WTC11 (cell line): ENCODE results near the gene ZMIZ1. TPM values are rescaled to one million over a fixed set of nuclear protein-coding genes. Genes with fewer than 3 reads are reported as not detected.

ENCODE experiments used
- ATAC-seq: fragments of 200-7000 bp; cut with Tn5 transposase; 2 replicates; pipeline ENCODE4 v1.10.0; 2021; ENCODE audit warnings: mild to moderate bottlenecking, moderate library complexity
- CTCF ChIA-PET: fragments of 300-600 bp; sonication (Branson Sonifier 250); formaldehyde crosslinking; loops from one replicate; lab custom pipeline; 2021; ENCODE audit warnings: antibody characterized with exemption; lab: Charles Lee
- POLR2A ChIA-PET: fragments of 350-600 bp; sonication (Branson Sonifier 250); formaldehyde crosslinking; loops from one replicate; lab custom pipeline; 2021; ENCODE audit warnings: antibody characterized with exemption; lab: Charles Lee
- DNase-seq: peaks from one replicate; pipeline ENCODE4 v3.0.0; 2021; ENCODE audit warnings: low spot score
- H3K27ac Mint-ChIP-seq: 2 replicates; pipeline ENCODE4 v1.8.0; 2021; ENCODE audit warnings: mixed read lengths
- H3K27me3 Mint-ChIP-seq: 2 replicates; pipeline ENCODE4 v1.8.0; 2021; ENCODE audit warnings: low read depth, mild to moderate bottlenecking, moderate library complexity, mixed read lengths
- H3K36me3 Mint-ChIP-seq: 2 replicates; pipeline ENCODE4 v1.8.0; 2021; ENCODE audit warnings: mixed read lengths
- H3K4me1 Mint-ChIP-seq: 2 replicates; pipeline ENCODE4 v1.8.0; 2022; ENCODE audit warnings: mixed read lengths
- H3K4me3 Mint-ChIP-seq: 2 replicates; pipeline ENCODE4 v1.8.0; 2021; ENCODE audit warnings: mild to moderate bottlenecking, moderate library complexity, mixed read lengths
- H3K9me3 Mint-ChIP-seq: 2 replicates; pipeline ENCODE4 v1.8.0; 2021; ENCODE audit warnings: mixed read lengths
- ATF2 ChIP-seq: sonication (generic); formaldehyde crosslinking; IDR thresholded peaks from 2 replicates; pipeline ENCODE4 v1.8.1; 2022; ENCODE audit warnings: low read depth, missing genetic modification reagents, borderline replicate concordance
- ERG ChIP-seq: fragments of 250-450 bp; sonication (Bioruptor Pico); IDR thresholded peaks from 2 replicates; pipeline ENCODE4 v1.8.0; 2021; ENCODE audit warnings: mild to moderate bottlenecking
- FOXK1 ChIP-seq: sonication (generic); formaldehyde crosslinking; IDR thresholded peaks from 2 replicates; pipeline ENCODE4 v1.8.0; 2022; ENCODE audit warnings: mild to moderate bottlenecking, moderate library complexity, missing genetic modification reagents
- FOXP4 ChIP-seq: sonication (generic); formaldehyde crosslinking; IDR thresholded peaks from 2 replicates; pipeline ENCODE4 v1.8.0; 2022; ENCODE audit warnings: mild to moderate bottlenecking, missing genetic modification reagents
- GTF2I ChIP-seq: fragments of 250-450 bp; sonication (Bioruptor Pico); conservative IDR thresholded peaks from 2 replicates; pipeline ENCODE4 v1.4.0; 2021; ENCODE audit warnings: mild to moderate bottlenecking
- KAT7 ChIP-seq: sonication (generic); formaldehyde crosslinking; IDR thresholded peaks from 2 replicates; pipeline ENCODE4 v1.8.1; 2023; ENCODE audit warnings: missing genetic modification reagents, mild to moderate bottlenecking, borderline replicate concordance
- NFYB ChIP-seq: sonication (generic); formaldehyde crosslinking; conservative IDR thresholded peaks from 2 replicates; pipeline ENCODE4 v1.8.0; 2022; ENCODE audit warnings: low read depth, missing genetic modification reagents
- RELA ChIP-seq: sonication (generic); formaldehyde crosslinking; IDR thresholded peaks from 2 replicates; pipeline ENCODE4 v1.8.1; 2022; ENCODE audit warnings: missing genetic modification reagents, mild to moderate bottlenecking, borderline replicate concordance
- SMAD4 ChIP-seq: sonication (generic); formaldehyde crosslinking; IDR thresholded peaks from 2 replicates; pipeline ENCODE4 v1.8.0; 2022; ENCODE audit warnings: mild to moderate bottlenecking, missing genetic modification reagents
- SOX15 ChIP-seq: fragments of 250-450 bp; sonication (Bioruptor Pico); IDR thresholded peaks from 2 replicates; pipeline ENCODE4 v1.9.0; 2021; ENCODE audit warnings: mild to moderate bottlenecking
- TCF7 ChIP-seq: sonication (generic); formaldehyde crosslinking; IDR thresholded peaks from 2 replicates; pipeline ENCODE4 v1.8.0; 2022; ENCODE audit warnings: mild to moderate bottlenecking, low read depth, missing genetic modification reagents, moderate library complexity
- USF1 ChIP-seq: sonication (generic); formaldehyde crosslinking; IDR thresholded peaks from 2 replicates; pipeline ENCODE4 v1.8.0; 2022; ENCODE audit warnings: mild to moderate bottlenecking, missing genetic modification reagents
- USF2 ChIP-seq: sonication (generic); formaldehyde crosslinking; IDR thresholded peaks from 2 replicates; pipeline ENCODE4 v1.8.1; 2023; ENCODE audit warnings: mild to moderate bottlenecking, missing genetic modification reagents, moderate library complexity
- ZNF121 ChIP-seq: sonication (generic); formaldehyde crosslinking; IDR thresholded peaks from 2 replicates; pipeline ENCODE4 v1.8.0; 2023; ENCODE audit warnings: missing genetic modification reagents
- ZNF232 ChIP-seq: sonication (generic); formaldehyde crosslinking; IDR thresholded peaks from 2 replicates; pipeline ENCODE4 v1.8.0; 2022; ENCODE audit warnings: mild to moderate bottlenecking, missing genetic modification reagents
- ZNF425 ChIP-seq: fragments of 250-450 bp; sonication (Bioruptor Pico); conservative IDR thresholded peaks from 2 replicates; pipeline ENCODE4 v1.9.0; 2021; ENCODE audit warnings: mild to moderate bottlenecking
- total RNA-seq: library from RNA; stranded (reverse); gene quantifications from 3 replicates; pipeline ENCODE4 v1.2.3, GENCODE V29; 2021
- TF ChIP-seq, protein P1 (sequence below): fragments of 250-450 bp; sonication (Bioruptor Pico); IDR thresholded peaks from 2 replicates; pipeline ENCODE4 v2.1.2; 2022; ENCODE audit warnings: mild to moderate bottlenecking, moderate library complexity
- TF ChIP-seq, protein P2 (sequence below): sonication (generic); formaldehyde crosslinking; IDR thresholded peaks from 2 replicates; pipeline ENCODE4 v1.8.0; 2022; ENCODE audit warnings: mild to moderate bottlenecking, missing genetic modification reagents
- TF ChIP-seq, protein P3 (sequence below): fragments of 250-450 bp; sonication (Bioruptor Pico); IDR thresholded peaks from 2 replicates; pipeline ENCODE4 v1.9.0; 2021; ENCODE audit warnings: mild to moderate bottlenecking
- TF ChIP-seq, protein P4 (sequence below): sonication (generic); formaldehyde crosslinking; IDR thresholded peaks from 2 replicates; pipeline ENCODE4 v1.8.1; 2023; ENCODE audit warnings: mild to moderate bottlenecking, missing genetic modification reagents

The ZMIZ1 gene
- total RNA-seq, 1 experiment from 2014 or later = 44.4 TPM

GRCh38 chr10:79272353-79272752 lies 203.6 kb downstream of the ZMIZ1 start (continued):
- TF ChIP-seq NFYB (CRISPR knock-in tag) = no peak
- TF ChIP-seq, protein P1, sequence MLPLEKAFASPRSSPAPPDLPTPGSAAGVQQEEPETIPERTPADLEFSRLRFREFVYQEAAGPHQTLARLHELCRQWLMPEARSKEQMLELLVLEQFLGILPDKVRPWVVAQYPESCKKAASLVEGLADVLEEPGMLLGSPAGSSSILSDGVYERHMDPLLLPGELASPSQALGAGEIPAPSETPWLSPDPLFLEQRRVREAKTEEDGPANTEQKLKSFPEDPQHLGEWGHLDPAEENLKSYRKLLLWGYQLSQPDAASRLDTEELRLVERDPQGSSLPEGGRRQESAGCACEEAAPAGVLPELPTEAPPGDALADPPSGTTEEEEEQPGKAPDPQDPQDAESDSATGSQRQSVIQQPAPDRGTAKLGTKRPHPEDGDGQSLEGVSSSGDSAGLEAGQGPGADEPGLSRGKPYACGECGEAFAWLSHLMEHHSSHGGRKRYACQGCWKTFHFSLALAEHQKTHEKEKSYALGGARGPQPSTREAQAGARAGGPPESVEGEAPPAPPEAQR (CRISPR knock-in tag) = no peak
- no peak for TF ChIP-seq SMAD4 (CRISPR knock-in tag)
- TF ChIP-seq USF2 = no peak
- TF ChIP-seq ERG (CRISPR knock-in tag) = no peak
- no peak for TF ChIP-seq FOXP4 (CRISPR knock-in tag)
- no peak for TF ChIP-seq SOX15 (CRISPR knock-in tag)
- TF ChIP-seq, protein P2, sequence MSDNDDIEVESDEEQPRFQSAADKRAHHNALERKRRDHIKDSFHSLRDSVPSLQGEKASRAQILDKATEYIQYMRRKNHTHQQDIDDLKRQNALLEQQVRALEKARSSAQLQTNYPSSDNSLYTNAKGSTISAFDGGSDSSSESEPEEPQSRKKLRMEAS (CRISPR knock-in tag) = no peak

DNA sequence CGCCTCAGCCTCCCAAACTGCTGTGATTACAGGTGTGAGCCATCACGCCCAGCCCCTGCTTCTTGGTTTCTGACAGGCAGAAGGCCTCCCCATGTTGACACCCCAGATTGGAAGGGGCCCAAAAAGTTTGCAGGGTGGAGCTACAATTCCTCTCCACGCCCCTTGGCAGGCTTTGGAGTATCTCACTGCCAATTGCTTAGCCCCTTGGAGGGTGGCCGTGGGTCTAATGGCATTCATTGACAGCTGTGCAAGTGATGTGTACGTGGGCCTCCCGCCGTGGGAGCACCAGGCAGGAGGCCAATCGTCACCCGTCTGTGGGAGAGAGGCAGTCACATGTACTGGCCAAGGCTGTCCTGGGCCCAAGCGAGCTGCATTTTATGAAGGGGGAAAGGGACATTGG lies 204.8 kb downstream of the ZMIZ1 start:
- Mint-ChIP-seq H3K4me1 (peaks cover 2% of the 10 kb centered on the region), H3K27ac (no peak overlapping the region)
- no peak for TF ChIP-seq ZNF232 (CRISPR knock-in tag)
- TF ChIP-seq KAT7 (CRISPR knock-in tag) = no peak
- TF ChIP-seq ZNF121 (CRISPR knock-in tag) = no peak
- no peak for TF ChIP-seq ZNF425 (CRISPR knock-in tag)
- no peak for TF ChIP-seq FOXK1 (CRISPR knock-in tag)
- TF ChIP-seq GTF2I (CRISPR knock-in tag) = no peak
- TF ChIP-seq, protein P3, sequence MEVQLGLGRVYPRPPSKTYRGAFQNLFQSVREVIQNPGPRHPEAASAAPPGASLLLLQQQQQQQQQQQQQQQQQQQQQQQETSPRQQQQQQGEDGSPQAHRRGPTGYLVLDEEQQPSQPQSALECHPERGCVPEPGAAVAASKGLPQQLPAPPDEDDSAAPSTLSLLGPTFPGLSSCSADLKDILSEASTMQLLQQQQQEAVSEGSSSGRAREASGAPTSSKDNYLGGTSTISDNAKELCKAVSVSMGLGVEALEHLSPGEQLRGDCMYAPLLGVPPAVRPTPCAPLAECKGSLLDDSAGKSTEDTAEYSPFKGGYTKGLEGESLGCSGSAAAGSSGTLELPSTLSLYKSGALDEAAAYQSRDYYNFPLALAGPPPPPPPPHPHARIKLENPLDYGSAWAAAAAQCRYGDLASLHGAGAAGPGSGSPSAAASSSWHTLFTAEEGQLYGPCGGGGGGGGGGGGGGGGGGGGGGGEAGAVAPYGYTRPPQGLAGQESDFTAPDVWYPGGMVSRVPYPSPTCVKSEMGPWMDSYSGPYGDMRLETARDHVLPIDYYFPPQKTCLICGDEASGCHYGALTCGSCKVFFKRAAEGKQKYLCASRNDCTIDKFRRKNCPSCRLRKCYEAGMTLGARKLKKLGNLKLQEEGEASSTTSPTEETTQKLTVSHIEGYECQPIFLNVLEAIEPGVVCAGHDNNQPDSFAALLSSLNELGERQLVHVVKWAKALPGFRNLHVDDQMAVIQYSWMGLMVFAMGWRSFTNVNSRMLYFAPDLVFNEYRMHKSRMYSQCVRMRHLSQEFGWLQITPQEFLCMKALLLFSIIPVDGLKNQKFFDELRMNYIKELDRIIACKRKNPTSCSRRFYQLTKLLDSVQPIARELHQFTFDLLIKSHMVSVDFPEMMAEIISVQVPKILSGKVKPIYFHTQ (CRISPR knock-in tag) = no peak
- no peak for TF ChIP-seq USF1
- no peak for TF ChIP-seq TCF7 (CRISPR knock-in tag)
- no peak for TF ChIP-seq ATF2
- TF ChIP-seq, protein P4, sequence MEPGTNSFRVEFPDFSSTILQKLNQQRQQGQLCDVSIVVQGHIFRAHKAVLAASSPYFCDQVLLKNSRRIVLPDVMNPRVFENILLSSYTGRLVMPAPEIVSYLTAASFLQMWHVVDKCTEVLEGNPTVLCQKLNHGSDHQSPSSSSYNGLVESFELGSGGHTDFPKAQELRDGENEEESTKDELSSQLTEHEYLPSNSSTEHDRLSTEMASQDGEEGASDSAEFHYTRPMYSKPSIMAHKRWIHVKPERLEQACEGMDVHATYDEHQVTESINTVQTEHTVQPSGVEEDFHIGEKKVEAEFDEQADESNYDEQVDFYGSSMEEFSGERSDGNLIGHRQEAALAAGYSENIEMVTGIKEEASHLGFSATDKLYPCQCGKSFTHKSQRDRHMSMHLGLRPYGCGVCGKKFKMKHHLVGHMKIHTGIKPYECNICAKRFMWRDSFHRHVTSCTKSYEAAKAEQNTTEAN (CRISPR knock-in tag) = no peak
- no peak for TF ChIP-seq ERG (CRISPR knock-in tag)
- no peak for TF ChIP-seq RELA

More for the DNA sequence above, 204.8 kb downstream of the ZMIZ1 start:
- DNase-seq (no peak), ATAC-seq (no peak)
- ChIA-PET POLR2A (no interaction called here), CTCF (interaction anchor here (0.6 to 1.6 kb wide), 3 partner anchors 19 to 214 kb away, joined by 3 to 9 read pairs (median 3); no protein-coding TSS in a partner anchor)
- Mint-ChIP-seq H3K4me3 (no peak overlapping the region), H3K36me3 (peaks cover 7% of the 10 kb centered on the region), H3K27me3 (no peaks in the 10 kb centered on the region), H3K9me3 (no peaks in the 10 kb centered on the region)
